CD4-positive, alpha-beta T cell treated with Interleukin-17A for 1 hour (primary cell): ENCODE data around the gene COA3.

Experiments
- DNase-seq: peaks from one replicate; pipeline ENCODE4 v3.0.0-alpha.2; 2020

The COA3 gene

DNA sequence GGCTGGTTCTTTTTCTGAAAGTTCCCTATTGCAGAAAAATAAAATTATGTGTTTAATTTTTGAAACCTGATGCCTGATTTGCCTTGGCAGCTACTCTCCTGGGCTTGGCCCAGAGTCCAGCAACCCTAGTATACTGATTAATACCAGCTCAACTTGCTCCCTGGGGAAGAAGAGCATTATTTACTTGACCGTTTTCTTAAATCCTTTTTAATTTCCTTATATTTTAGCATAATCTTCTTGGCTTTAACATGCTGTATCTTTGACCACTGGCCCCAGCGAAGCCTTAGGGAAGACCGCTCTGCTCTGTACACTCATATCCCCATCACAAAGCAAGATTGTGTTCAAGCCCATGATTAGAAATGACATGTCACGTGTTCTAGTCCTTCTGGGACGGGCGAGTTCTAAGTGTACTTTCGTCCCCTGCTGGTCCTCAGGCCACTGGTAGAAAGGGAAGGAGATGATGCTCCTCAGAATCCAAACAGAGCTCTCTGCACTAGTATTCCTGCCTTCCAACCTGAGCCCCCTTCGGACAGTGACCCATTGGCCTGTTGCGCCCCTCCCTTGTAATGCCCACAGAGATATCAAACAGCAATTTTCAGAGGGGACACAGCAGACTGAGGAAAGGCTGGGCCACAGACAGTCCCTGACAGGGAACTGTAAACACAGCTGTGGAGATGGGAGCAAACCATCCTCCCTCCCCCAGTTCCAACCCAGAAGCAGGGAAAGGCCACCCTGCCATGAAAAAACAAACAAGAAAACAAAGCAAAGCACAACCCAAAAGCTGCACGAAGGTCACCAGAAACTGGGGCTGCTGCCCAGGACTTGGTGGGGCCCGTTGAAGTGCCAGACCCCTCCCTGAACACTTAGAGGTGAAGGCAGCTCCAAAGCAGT is 49.4 kb downstream of the COA3 start:
- DNase-seq = no peak

GRCh38 chr17:42748202-42748907 is 50.1 kb downstream of the COA3 start:
- no peak for DNase-seq
